GM21619 (cell line): Measurements from ENCODE around the gene SYMPK.

Experiments used
- ATAC-seq: cut with Tn5 transposase; IDR thresholded peaks from one replicate; pipeline ENCODE4 v1.9.1; 2021; ENCODE audit not compliant: unreplicated experiment

Gene SYMPK

DNA sequence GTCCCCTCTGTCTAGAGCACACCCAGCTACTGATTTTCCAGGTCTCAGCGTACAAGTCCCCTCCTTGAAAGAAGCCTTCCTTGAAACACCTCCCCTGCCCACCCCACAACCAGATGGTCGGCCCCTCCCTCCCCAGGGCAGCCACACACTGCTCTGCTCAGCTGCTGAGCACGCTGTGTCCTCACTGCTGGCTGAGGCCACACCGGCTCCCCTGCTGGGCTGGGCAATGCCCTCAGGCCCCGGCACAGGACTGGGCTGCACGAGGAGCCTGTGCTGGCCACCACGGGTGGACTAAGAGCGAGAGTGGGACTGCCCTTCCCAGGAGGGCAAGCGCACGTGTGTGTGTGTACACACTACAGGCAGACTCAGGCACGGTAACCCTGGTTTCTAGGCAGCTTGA, 36.0 kb downstream of the SYMPK start:
- ATAC-seq: no peak

GRCh38 chr19:45825917-45826893, 36.7 kb downstream of the SYMPK start:
- ATAC-seq: no peak

- no peak for ATAC-seq
These were observed 37.7 kb downstream of the SYMPK start for GRCh38 chr19:45825263-45825605.

- ATAC-seq: no peak
These were observed 38.2 kb downstream of the SYMPK start for GRCh38 chr19:45824531-45825262.

- ATAC-seq: no peak
These were observed 38.9 kb downstream of the SYMPK start for GRCh38 chr19:45824041-45824471.

GRCh38 chr19:45823182-45823581, 39.8 kb downstream of the SYMPK start:
- ATAC-seq: no peak

DNA sequence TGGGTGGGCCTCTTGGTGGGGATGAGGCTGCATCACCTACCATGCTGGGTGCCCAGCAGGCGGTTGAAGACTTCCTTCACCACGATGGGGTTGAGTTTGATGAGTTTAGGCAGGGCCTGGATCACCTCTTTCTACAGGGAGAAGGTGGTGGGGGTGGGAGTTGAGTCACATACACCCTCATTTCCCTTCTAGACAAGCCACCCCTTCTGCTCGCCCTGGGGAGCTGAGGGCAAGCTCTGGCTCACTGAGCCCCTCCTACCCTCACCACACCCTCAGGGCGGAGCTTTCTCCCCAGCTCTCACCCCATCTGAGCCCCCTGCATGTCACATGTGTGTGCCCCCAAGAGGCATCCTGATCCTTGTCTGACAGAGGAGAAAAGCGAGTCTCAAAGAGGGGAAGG, 40.2 kb downstream of the SYMPK start:
- ATAC-seq: no peak

DNA sequence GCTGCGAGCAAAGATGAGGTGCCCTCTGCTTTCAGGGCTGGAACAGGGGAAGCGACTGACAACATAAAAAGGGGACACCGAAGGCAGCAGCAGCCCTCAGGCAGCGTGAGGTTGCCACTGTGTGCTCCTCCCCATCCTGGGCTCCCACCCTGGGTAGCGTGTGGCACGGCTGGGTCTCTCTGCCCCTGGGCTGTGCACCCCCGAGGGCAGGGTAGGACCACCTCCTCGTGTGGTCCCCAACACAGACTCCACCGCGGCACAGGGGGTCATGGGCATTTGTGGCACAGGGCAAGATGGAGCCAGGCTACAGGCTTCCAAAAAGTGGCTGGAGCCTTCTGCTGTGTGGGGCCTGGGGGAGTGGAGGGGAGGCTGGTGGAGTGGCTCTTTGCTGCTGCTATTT, 41.4 kb downstream of the SYMPK start:
- ATAC-seq: no peak

DNA sequence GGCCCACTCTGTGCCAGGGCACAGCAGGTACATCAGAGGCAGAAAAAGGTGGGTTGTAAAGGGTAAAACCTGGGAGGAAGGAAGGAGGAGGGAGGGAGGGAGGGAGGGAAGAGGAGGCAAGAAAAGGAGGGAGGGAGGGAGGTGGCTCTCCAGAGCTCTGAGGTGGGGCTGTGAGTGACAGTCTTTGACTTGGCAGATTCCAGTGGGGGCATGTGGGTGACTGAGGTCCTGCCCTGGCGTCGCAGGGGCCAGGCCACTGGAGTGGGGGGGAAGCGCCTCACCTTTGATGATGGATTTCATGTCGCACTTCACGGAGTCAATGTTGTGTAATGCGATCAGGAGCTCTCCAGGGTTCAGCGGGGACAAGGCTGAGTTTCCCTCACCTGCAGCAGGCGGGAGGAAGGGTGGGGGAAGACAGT, 41.8 kb downstream of the SYMPK start:
- ATAC-seq: no peak

- no peak for ATAC-seq
These were observed 42.4 kb downstream of the SYMPK start for GRCh38 chr19:45820413-45821102.

GRCh38 chr19:45819769-45820168, 43.2 kb downstream of the SYMPK start:
- ATAC-seq: no peak

DNA sequence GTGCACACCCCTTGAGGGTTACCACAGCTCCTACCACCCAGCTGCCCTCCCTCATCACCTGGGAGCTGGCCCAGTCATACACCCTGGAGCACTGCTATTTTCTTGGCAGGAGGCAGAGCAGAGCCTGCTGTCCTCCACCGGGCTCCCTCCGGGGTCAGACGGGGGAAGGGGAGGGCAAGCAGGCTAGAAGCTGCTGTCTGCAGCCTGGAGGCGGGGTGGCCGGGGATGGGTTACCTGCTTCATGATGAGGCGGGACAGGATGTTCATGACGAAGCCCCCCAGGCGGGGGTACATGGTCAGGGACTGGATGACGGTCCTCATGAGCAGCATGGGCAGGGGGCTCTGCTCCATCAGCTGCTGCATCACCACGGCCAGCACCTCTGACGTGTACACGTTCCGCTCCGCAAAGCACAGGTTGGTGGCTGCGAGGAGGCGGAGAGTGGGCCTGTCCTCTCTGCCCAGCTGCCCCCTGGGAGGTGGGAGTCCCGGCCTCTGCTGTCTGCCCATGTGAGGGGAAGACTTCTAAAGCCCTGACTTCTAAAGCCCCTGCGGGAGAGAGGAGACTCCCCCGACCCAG, 45.1 kb downstream of the SYMPK start:
- no peak for ATAC-seq

DNA sequence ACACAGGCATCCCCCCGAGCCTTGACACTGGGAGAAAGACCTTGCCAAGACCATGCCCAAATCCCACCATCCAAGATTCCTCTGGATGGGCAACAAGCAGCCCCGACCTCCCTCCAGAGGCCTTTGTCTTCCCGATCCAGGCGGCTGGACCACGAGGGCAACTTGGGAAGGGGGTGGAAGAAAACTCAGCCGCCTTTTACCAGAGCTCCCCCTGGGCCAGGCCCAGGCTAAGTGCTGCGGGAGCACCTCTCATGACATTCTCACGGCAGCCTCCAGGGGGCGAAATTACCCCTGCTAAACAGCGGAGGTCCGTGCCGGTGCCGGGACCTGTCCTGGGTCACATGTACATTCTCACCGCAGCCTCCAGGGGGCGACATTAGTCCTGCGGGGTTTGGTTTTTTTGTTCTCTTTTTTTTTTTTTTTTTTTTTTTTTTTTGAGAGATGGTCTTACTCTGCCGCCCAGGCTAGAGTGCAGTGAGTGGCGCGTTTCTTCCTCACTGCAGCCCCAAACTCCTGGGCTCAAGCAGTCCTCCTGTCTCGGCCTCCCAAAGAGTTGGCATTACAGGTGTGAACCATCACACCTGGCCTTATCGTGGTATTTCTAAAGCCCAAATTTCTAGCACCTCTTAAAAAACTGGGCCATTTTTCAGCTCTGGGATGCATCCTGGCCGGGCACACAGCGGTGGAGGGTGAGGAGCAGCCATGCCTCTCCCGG, 45.8 kb downstream of the SYMPK start:
- ATAC-seq: peak; percentile 72

DNA sequence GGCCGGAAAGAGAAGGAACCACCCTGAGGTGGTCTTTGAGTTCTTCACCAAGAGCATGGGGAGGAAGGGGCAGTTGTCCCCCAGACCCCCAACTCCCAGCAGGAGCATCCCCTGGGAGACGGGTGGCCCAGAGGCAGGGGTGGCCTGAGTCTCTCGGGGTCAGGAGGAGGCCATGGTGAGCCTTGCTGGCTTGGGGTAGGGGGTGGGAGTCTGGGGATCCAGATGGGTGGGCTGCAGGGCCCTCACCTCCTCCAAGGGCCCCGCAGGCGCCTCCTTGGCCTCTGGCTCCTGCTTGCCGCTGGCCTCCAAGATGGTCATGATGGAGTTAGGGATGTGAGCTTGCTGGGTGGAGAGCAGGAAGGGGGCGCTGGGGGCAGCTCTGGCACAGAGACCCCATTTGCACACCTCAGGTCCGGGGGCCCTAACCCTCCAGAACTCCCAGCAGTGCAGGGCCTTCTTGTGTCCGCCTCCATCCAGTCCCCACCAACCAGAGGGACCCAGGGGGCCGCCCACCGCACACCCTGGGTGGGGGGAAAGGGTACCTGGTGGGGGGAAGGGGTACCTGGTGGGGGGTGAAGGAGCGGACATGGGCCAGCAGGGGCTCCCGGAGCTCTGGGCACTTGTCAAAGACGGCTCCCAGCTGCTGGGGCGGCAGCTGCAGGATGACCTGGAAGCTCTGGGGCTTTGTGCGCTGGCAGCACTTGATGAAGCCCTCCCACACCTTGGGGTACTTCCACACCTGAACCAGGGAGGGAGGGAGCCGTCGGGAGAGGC, 46.5 kb downstream of the SYMPK start:
- no peak for ATAC-seq

- no peak for ATAC-seq
These were observed 47.3 kb downstream of the SYMPK start for GRCh38 chr19:45815481-45816216.

DNA sequence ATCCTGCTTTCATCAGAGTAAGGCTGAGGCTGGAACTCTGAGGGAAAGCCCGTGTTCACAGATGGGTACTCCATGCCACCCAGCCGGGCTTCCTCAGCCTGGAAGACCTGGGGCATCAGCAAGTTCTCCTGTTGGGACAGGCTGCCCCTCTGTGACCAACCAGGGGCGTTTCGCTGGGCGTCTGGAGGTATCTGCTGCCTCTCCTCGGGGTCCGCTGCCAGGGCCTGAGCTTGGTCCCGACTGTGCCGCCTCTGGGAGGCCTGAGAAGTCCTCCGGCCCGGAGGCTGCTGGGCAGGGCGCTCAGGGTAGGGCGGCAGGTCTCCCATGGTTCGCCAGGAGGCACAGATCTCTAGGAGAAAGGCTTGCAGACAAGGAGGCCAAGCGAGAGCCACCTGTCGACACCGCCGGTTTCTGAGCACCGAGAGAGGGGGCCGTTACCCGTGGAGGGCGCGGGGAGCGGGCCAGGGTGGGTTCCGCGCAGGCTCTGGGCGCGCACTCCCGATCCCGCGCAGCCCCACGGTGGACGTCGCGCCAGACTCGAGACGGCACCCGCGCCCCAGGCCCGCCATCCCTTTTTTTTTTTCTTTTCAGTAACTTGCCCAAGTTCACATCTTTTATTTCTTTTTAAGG, 48.0 kb downstream of the SYMPK start, which contains the start of gene RSPH6A:
RSPH6A (minus strand) TSS at position 458 of the 630 bp plus-strand sequence; CDS start at position 326, 132 bp downstream.
- ATAC-seq: no peak

DNA sequence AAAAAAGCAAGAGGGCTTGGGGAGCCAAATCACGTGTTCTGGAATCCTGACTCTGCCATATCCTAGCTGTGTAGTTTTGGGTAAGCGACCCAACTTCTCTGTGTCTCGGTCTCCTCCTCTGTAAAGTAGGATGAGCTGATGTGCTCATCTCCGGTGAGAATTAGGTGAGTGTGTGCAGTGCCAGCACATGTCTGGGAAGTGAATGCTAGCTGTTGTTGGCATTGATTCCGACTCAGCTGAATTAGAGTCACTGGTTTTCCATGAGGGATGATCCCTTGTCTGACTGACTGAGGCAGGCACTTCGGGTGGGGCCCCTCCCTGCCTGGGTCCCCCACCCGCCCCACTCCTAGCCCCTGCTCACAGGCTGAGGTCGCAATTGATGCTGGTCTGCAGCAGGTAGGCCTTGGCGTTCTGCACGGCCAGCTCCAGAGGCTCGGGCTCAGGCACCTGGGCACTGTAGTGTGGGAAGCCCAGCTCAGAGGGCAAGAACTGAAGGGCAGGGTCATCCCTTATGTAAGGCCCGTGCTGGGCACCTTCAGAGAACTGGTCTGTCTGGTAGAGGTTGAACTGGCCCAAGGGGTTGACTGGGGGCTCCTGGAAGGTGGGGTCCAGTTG, 48.7 kb downstream of the SYMPK start:
- ATAC-seq: no peak

DNA sequence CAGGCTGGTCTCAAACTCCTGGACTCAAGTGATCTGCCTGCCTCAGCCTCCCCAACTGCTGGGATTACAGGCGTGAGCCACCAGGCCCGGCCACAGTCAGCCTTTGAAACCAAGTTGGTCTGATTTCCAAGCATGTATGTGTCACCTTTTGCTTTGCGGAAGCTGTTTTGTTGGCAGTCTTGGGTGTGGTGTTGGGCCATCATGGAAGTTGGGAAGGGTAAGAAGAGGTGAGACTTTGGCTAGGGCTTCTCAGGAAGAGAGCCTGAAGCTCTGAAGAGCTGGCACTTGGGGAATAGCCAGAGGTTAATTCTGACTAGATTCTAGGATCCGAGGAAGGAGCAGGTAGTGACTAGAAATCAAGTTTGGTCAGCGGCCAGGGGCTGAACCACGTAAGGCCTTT, 50.6 kb downstream of the SYMPK start:
- no peak for ATAC-seq
